Measurements from ENCODE around the gene ARSG.

GRCh38 chr17:68440526-68440925, 149.2 kb downstream of the ARSG start:
- TF ChIP-seq CTCF (IDR thresholded peaks at IDR 0.05), result no peak
- TF ChIP-seq EP300 (IDR thresholded peaks at IDR 0.05), result no peak

All from gastroesophageal sphincter (tissue), 3 donors.